Activated T-cell treated with anti-CD3 and anti-CD28 coated beads, Interleukin-2, amount 50 U/mL, for 4 hours (primary cell): ENCODE measurements around the gene OTX2. TPM values are rescaled to one million over a fixed set of nuclear protein-coding genes. Genes with fewer than 3 reads are reported as not detected.

Experiments
- total RNA-seq, 3 donors: library from RNA; stranded (reverse); gene quantifications; one replicate each; pipeline ENCODE4 v1.2.1, GENCODE V29; 2021

Gene OTX2
- total RNA-seq, 3 donors from 2014 or later, result not detected

Other genes with a start within 250 kb of the OTX2 start
- 10 to 100 TPM in 1 of 3 donors, 1 to 10 TPM in 2; 6.8 to 10.1 (median 8.8) TPM for gene TMEM260, start 230.7 kb downstream of the OTX2 start, total RNA-seq